Measurements from ENCODE around the gene HOXB9. TPM values are rescaled to one million over a fixed set of nuclear protein-coding genes. Genes with fewer than 3 reads are reported as not detected.
A peak's percentile ranks its signal among the peaks of the same experiment; 100 is the strongest.

Gene HOXB9
- total RNA-seq, 1 donor from 2014 or later, result 70.1 TPM

DNA sequence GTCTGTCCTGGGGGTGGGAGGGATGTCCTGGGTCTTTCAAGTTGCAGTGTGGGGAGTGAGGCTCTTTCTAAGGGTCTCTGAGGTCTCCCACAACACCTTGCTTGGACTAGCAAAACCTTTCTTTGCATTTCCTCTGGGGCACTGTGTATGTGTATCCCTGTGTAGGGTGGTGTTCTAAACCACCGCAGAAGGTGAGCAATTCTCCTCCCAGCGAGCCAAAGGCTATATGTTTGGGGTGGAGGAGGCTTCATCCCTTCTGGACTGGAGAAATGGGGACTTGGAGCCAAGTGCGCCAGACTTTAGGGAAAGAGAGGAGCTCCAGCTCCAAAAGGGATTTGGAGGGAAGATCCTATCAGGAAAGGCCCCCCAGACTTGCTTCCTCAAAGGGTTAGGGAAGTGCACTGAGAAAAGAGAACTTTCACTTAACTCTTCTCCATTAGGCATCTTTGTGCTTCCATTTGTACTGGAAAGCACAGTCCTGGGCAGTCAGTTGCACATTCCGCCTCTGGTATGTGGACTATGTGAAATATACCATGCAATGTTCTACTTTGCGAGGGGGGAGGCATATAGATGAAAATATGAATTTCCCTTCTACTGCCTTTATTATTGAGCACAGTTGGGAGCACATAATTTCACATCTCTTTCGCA, 18.9 kb upstream of the HOXB9 start:
- Histone ChIP-seq H3K36me3 (ENCODE audit: control insufficient read depth, insufficient read depth, low read length) (peaks cover 1% of the 10 kb centered on the region), H3K27me3 (ENCODE audit: control insufficient read depth, insufficient read depth, low read length) (no peaks in the 10 kb centered on the region), H3K4me3 (ENCODE audit: low read depth, low read length) (peak overlapping the region; percentile 74)
- TF ChIP-seq CTCF (IDR thresholded peaks at IDR 0.05; ENCODE audit: insufficient read depth, low read length, poor library complexity, severe bottlenecking), result no peak
- DNase-seq (ENCODE audit: low read depth), result no peak

- peaks cover 1% of the 10 kb centered on the region for H3K36me3 ChIP-seq (ENCODE audit: control insufficient read depth, insufficient read depth, low read length)
- TF ChIP-seq CTCF (IDR thresholded peaks at IDR 0.05; ENCODE audit: insufficient read depth, low read length, poor library complexity, severe bottlenecking), result no peak
- H3K4me3 ChIP-seq (ENCODE audit: low read depth, low read length), result no peak overlapping the region
- no peaks in the 10 kb centered on the region for H3K27me3 ChIP-seq (ENCODE audit: control insufficient read depth, insufficient read depth, low read length)
- no peak for DNase-seq (ENCODE audit: low read depth)
Observed at GRCh38 chr17:48644159-48644558, 18.0 kb upstream of the HOXB9 start.

DNA sequence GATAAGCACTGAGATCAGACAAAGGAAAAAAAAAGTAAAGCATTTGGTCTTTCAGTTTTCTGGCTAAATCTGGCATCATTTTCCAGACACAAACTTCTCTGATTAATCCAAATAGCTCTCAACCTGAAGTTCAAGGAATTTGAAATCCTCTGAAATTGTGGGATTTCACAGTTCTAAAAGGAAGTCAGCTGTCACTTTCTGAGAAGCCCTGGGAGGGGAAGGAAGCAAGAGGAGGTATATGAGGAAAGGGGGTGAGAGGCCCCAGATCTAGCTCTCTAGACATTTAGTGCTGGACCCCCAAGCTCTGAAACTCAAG, 17.5 kb upstream of the HOXB9 start:
- peaks cover 1% of the 10 kb centered on the region for H3K36me3 ChIP-seq (ENCODE audit: control insufficient read depth, insufficient read depth, low read length)
- no peak for TF ChIP-seq CTCF (IDR thresholded peaks at IDR 0.05; ENCODE audit: insufficient read depth, low read length, poor library complexity, severe bottlenecking)
- DNase-seq (ENCODE audit: low read depth), result no peak
- no peak overlapping the region for H3K4me3 ChIP-seq (ENCODE audit: low read depth, low read length)
- no peaks in the 10 kb centered on the region for H3K27me3 ChIP-seq (ENCODE audit: control insufficient read depth, insufficient read depth, low read length)

GRCh38 chr17:48642843-48643696, 16.9 kb upstream of the HOXB9 start:
- no peaks in the 10 kb centered on the region for H3K27me3 ChIP-seq (ENCODE audit: control insufficient read depth, insufficient read depth, low read length)
- H3K36me3 ChIP-seq (ENCODE audit: control insufficient read depth, insufficient read depth, low read length), result peaks cover 1% of the 10 kb centered on the region

DNA sequence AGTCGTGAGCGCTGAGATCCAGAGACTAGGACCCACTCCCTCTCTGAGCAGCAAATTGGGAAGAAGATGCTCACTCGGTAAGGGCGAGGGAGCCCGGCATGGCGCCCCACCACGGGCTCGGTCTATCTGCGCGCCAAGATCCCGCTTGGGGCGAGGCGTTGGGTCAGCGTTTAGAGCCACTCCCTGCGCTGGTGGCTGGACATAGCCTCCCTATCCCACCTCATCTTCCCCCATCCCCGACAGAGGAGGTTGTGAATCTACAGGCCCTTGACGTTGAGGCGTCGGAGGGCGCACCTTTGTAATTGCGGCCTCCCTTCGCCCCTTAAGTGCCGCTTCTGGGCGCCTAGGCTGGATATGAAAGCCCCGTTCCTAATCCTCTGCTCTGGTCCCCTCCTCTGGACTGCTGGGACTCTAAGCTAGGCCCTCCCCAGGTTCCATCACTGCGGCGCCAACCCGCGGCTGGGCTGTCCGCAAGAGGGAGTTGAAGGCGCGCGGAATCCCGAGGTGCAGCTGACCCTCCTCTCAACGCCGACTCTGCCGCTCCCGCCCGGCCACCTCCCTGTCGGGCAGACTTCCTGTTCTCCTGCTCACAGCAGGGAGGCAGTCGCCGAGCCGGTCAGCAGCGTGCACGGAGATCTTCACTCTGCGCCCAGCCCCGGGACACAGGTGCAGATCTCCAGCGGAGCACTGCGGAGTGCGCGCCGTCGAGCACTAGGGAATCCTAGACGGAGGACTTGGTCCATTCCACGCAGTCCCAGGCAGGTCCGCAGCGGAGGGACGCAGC, 16.1 kb upstream of the HOXB9 start:
- TF ChIP-seq CTCF (IDR thresholded peaks at IDR 0.05; ENCODE audit: insufficient read depth, low read length, poor library complexity, severe bottlenecking), result peak; percentile 26
- DNase-seq (ENCODE audit: low read depth), result no peak
- Histone ChIP-seq H3K4me3 (ENCODE audit: low read depth, low read length) (peak overlapping the region; percentile 26), H3K27me3 (ENCODE audit: control insufficient read depth, insufficient read depth, low read length) (no peaks in the 10 kb centered on the region), H3K36me3 (ENCODE audit: control insufficient read depth, insufficient read depth, low read length) (peaks cover 1% of the 10 kb centered on the region)

More at GRCh38 chr17:48642843-48643696, 16.9 kb upstream of the HOXB9 start:
- no peak for DNase-seq (ENCODE audit: low read depth)
- no peak for TF ChIP-seq CTCF (IDR thresholded peaks at IDR 0.05; ENCODE audit: insufficient read depth, low read length, poor library complexity, severe bottlenecking)
- H3K4me3 ChIP-seq (ENCODE audit: low read depth, low read length), result peak overlapping the region; percentile 26

All from kidney epithelial cell (primary cell).